Measurements from ENCODE around the gene RRAGC. TPM values are rescaled to one million over a fixed set of nuclear protein-coding genes. Genes with fewer than 3 reads are reported as not detected.

RRAGC gene
- total and polyA plus RNA-seq, 2 experiments from 2014 or later: 9.3 to 12.8 TPM

Small RNA genes within 50 kb of the gene (small RNA-seq; reads per million reads assigned to genes)
- not detected for gene GJA9-MYCBP (ENCODE audit: low replicate concordance)

Other genes starting within 250 kb of the RRAGC start
- 33.6 and 69.2 TPM in 2 replicates for gene MYCBP, start 13.6 kb upstream of the RRAGC start, total RNA-seq (2014; rRNA removed; shearing (Covaris generic))
- gene MYCBP, start 13.6 kb upstream of the RRAGC start, polyA plus RNA-seq (2016; fragmentation: Nextera tagmentation; extraction: Ambion mirVana): 74.4 and 82.3 TPM in 2 replicates
- not detected in 2 replicates for gene GJA9, start 21.8 kb upstream of the RRAGC start, total RNA-seq (2014; rRNA removed; shearing (Covaris generic))
- 0.21 TPM in 1 of 2 replicates, not detected in the other for gene GJA9, start 21.8 kb upstream of the RRAGC start, polyA plus RNA-seq (2016; fragmentation: Nextera tagmentation; extraction: Ambion mirVana)
- 0.08 and 0.90 TPM in 2 replicates for gene RHBDL2, start 82.1 kb upstream of the RRAGC start, total RNA-seq (2014; rRNA removed; shearing (Covaris generic))
- gene RHBDL2, start 82.1 kb upstream of the RRAGC start, polyA plus RNA-seq (2016; fragmentation: Nextera tagmentation; extraction: Ambion mirVana): 0.70 and 1.2 TPM in 2 replicates
- 254 and 281 TPM in 2 replicates for gene AKIRIN1, start 131.5 kb upstream of the RRAGC start, total RNA-seq (2014; rRNA removed; shearing (Covaris generic))
- gene AKIRIN1, start 131.5 kb upstream of the RRAGC start, polyA plus RNA-seq (2016; fragmentation: Nextera tagmentation; extraction: Ambion mirVana): 156 and 162 TPM in 2 replicates
- gene NDUFS5, start 166.6 kb upstream of the RRAGC start, total RNA-seq (2014; rRNA removed; shearing (Covaris generic)): 532 and 878 TPM in 2 replicates
- gene NDUFS5, start 166.6 kb upstream of the RRAGC start, polyA plus RNA-seq (2016; fragmentation: Nextera tagmentation; extraction: Ambion mirVana): 2,534 and 2,723 TPM in 2 replicates